Measurements from ENCODE around the gene RAB11A.

RAB11A gene

DNA sequence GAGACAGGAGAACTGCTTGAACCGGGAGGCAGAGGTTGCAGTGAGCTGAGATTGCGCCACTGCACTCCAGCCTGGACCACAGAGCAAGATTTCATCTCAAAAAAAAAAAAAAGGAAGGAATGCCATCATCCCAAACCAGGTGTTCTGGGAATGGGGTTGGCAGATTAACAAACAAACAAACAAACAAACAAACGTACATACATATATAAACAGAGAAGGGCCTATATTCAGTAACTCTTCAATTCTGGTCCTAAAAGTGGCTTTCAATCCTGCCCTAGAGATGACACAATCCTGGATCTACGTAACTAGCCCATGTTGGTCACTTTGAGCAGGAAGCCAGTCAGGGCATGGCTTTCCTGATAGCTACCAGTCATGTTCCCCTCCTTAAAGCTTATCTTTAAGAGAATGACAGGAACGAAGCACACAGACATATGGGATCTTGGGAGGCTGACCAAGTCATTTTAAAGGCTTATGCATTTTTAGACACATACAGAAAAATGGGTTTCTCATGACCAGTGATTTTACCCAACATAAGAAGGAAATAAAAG lies 29.9 kb upstream of the RAB11A start:
- no peak overlapping the region for H3K27ac ChIP-seq (replicated peaks)
- TF ChIP-seq POLR2AphosphoS5 (IDR thresholded peaks at IDR 0.05; ENCODE audit: low read depth) (no peak), SPI1 (IDR thresholded peaks at IDR 0.05; ENCODE audit: borderline replicate concordance, low read depth) (no peak), GABPA (IDR thresholded peaks at IDR 0.05; ENCODE audit: low read depth) (no peak)
- TF ChIP-seq, protein P1, sequence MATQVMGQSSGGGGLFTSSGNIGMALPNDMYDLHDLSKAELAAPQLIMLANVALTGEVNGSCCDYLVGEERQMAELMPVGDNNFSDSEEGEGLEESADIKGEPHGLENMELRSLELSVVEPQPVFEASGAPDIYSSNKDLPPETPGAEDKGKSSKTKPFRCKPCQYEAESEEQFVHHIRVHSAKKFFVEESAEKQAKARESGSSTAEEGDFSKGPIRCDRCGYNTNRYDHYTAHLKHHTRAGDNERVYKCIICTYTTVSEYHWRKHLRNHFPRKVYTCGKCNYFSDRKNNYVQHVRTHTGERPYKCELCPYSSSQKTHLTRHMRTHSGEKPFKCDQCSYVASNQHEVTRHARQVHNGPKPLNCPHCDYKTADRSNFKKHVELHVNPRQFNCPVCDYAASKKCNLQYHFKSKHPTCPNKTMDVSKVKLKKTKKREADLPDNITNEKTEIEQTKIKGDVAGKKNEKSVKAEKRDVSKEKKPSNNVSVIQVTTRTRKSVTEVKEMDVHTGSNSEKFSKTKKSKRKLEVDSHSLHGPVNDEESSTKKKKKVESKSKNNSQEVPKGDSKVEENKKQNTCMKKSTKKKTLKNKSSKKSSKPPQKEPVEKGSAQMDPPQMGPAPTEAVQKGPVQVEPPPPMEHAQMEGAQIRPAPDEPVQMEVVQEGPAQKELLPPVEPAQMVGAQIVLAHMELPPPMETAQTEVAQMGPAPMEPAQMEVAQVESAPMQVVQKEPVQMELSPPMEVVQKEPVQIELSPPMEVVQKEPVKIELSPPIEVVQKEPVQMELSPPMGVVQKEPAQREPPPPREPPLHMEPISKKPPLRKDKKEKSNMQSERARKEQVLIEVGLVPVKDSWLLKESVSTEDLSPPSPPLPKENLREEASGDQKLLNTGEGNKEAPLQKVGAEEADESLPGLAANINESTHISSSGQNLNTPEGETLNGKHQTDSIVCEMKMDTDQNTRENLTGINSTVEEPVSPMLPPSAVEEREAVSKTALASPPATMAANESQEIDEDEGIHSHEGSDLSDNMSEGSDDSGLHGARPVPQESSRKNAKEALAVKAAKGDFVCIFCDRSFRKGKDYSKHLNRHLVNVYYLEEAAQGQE (IDR thresholded peaks at IDR 0.05; ENCODE audit: insufficient replicate concordance, low read depth) = no peak
- TF ChIP-seq, protein P2, sequence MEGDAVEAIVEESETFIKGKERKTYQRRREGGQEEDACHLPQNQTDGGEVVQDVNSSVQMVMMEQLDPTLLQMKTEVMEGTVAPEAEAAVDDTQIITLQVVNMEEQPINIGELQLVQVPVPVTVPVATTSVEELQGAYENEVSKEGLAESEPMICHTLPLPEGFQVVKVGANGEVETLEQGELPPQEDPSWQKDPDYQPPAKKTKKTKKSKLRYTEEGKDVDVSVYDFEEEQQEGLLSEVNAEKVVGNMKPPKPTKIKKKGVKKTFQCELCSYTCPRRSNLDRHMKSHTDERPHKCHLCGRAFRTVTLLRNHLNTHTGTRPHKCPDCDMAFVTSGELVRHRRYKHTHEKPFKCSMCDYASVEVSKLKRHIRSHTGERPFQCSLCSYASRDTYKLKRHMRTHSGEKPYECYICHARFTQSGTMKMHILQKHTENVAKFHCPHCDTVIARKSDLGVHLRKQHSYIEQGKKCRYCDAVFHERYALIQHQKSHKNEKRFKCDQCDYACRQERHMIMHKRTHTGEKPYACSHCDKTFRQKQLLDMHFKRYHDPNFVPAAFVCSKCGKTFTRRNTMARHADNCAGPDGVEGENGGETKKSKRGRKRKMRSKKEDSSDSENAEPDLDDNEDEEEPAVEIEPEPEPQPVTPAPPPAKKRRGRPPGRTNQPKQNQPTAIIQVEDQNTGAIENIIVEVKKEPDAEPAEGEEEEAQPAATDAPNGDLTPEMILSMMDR (IDR thresholded peaks at IDR 0.05; ENCODE audit: insufficient read depth, low read length) = no peak

DNA sequence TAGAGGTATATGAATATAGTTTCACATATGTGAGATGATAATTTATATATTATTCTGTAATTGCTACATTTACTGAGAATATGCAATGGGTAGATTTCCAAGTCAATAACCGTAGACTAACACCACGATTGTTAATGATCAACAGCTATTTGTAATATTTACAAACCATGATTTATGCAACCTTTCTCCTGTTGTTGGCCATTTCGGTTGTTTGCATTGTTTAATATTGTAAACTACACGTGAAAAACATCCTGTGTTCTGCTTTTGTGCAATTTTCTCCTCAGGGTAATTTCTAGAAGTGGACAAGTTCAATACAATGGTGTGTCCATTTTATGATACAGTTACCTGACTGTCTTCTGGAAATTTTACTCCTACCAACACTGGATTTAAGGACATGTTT lies 29.3 kb upstream of the RAB11A start:
- H3K27ac ChIP-seq (replicated peaks) = no peak overlapping the region
- TF ChIP-seq, protein P1 (IDR thresholded peaks at IDR 0.05; ENCODE audit: insufficient replicate concordance, low read depth) = no peak
- TF ChIP-seq SPI1 (IDR thresholded peaks at IDR 0.05; ENCODE audit: borderline replicate concordance, low read depth) = no peak
- no peak for TF ChIP-seq POLR2AphosphoS5 (IDR thresholded peaks at IDR 0.05; ENCODE audit: low read depth)
- TF ChIP-seq GABPA (IDR thresholded peaks at IDR 0.05; ENCODE audit: low read depth) = no peak
- TF ChIP-seq, protein P2 (IDR thresholded peaks at IDR 0.05; ENCODE audit: insufficient read depth, low read length) = no peak
- H3K27me3 ChIP-seq (ENCODE audit: insufficient read depth, poor library complexity, severe bottlenecking) = no peaks in the 10 kb centered on the region
- no peak for DNase-seq (ENCODE audit: low read depth in 1 of 2, low spot score in 1 of 2)
- no peak overlapping the region for H3K4me3 ChIP-seq (replicated peaks; ENCODE audit: insufficient read depth, low read length)

More for the DNA sequence above, 29.9 kb upstream of the RAB11A start:
- Histone ChIP-seq H3K27me3 (ENCODE audit: insufficient read depth, poor library complexity, severe bottlenecking) (no peaks in the 10 kb centered on the region), H3K4me3 (replicated peaks; ENCODE audit: insufficient read depth, low read length) (no peak overlapping the region)
- DNase-seq (ENCODE audit: low read depth in 1 of 2, low spot score in 1 of 2) = no peak

DNA sequence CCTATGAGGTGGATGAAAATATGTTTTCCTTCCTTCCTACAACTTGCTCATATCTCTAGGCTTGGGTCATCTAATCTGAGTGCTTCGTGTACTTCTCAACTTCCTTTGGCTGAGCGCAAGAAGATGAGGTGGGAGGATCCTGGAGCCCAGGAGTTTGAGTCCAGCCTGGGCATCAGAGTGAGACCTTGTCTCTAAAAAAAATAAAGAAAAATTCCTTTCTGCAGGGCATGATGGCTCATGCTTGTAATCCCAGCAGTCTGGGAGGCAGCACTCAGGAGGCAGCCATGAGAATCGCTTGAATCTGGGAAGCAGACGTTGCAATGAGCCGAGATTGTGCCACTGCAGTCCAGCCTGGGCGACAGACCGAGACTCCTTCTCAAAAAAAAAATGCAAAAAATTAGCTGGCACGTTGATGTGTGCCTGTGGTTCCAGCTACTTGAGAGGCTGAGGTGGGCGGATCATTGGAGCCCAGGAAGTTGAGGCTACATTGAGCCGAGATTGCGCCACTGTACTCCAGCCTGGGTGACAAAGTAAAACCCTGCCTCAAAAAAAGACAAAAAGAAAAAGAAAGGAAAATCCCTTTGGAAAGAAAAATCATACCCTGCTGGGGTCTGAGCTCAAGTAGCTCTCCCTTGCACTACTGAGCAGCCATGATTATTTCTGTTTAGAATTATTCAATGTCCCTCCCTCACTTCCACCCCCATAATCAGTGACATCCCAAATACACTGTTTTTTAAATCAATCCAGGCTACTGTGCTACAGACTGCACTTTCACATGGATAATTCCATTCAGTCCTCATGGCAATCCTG lies 28.0 kb upstream of the RAB11A start:
- Histone ChIP-seq H3K27me3 (ENCODE audit: insufficient read depth, poor library complexity, severe bottlenecking) (no peaks in the 10 kb centered on the region), H3K27ac (replicated peaks) (no peak overlapping the region), H3K4me3 (replicated peaks; ENCODE audit: insufficient read depth, low read length) (peak overlapping the region; percentile 6; the same call in 1 of the 2 replicates)
- TF ChIP-seq GABPA (IDR thresholded peaks at IDR 0.05; ENCODE audit: low read depth) (no peak), SPI1 (IDR thresholded peaks at IDR 0.05; ENCODE audit: borderline replicate concordance, low read depth) (no peak), POLR2AphosphoS5 (IDR thresholded peaks at IDR 0.05; ENCODE audit: low read depth) (no peak)
- TF ChIP-seq, protein P2 (IDR thresholded peaks at IDR 0.05; ENCODE audit: insufficient read depth, low read length) = no peak
- TF ChIP-seq, protein P1 (IDR thresholded peaks at IDR 0.05; ENCODE audit: insufficient replicate concordance, low read depth) = no peak
- DNase-seq (ENCODE audit: low read depth in 1 of 2, low spot score in 1 of 2) = peak in 1 of 2 experiments; percentile 60

Measured in HL-60 (cell line).